GM18951 (cell line): Measurements from ENCODE around the gene DDOST.

Experiments used
- POLR2A ChIP-seq: IDR thresholded peaks from 4 replicates; pipeline ENCODE4 v1.6.1; 2011; ENCODE audit warnings: mild to moderate bottlenecking; ENCODE audit not compliant: insufficient read length, insufficient read depth; ENCODE audit errors: extremely low read depth
- in situ Hi-C: fragments of 300-500 bp; cut with MboI; formaldehyde crosslinking; loops from one replicate; pipeline ENCODE4 v1.12.0; 2022; ENCODE audit warnings: low sequenced_read_pairs, mixed read lengths, inconsistent platforms; ENCODE audit not compliant: unreplicated experiment

Gene DDOST

GRCh38 chr1:20661207-20662109, at the start of gene DDOST:
DDOST (minus strand) TSS chr1:20661369; CDS start chr1:20661350, 19 bp downstream.
- in situ Hi-C loops = no loop called here
- peak; percentile 86 for TF ChIP-seq POLR2A

GRCh38 chr1:20710469-20711284, 49.5 kb upstream of the DDOST start:
- TF ChIP-seq POLR2A = no peak
- in situ Hi-C loops = no loop called here

- in situ Hi-C loops = no loop called here
- TF ChIP-seq POLR2A = no peak
These were observed 48.7 kb upstream of the DDOST start for GRCh38 chr1:20709868-20710267.

GRCh38 chr1:20708891-20709290, 47.7 kb upstream of the DDOST start:
- no peak for TF ChIP-seq POLR2A
- in situ Hi-C loops = no loop called here

GRCh38 chr1:20708057-20708456, 46.9 kb upstream of the DDOST start:
- in situ Hi-C loops = no loop called here
- TF ChIP-seq POLR2A = no peak

GRCh38 chr1:20706841-20707240, 45.7 kb upstream of the DDOST start:
- in situ Hi-C loops = no loop called here
- TF ChIP-seq POLR2A = no peak

GRCh38 chr1:20705203-20705755, 44.1 kb upstream of the DDOST start:
- in situ Hi-C loops = no loop called here
- TF ChIP-seq POLR2A = no peak

- no peak for TF ChIP-seq POLR2A
- in situ Hi-C loops = loop anchor here (5.0 kb wide), 1 partner anchor 488 kb away; no protein-coding TSS in a partner anchor
These were observed 43.4 kb upstream of the DDOST start for GRCh38 chr1:20704390-20705202.

GRCh38 chr1:20703124-20703756, 42.1 kb upstream of the DDOST start:
- in situ Hi-C loops = loop anchor here (5.0 kb wide), 1 partner anchor 489 kb away; no protein-coding TSS in a partner anchor
- no peak for TF ChIP-seq POLR2A

- in situ Hi-C loops = loop anchor here (5.0 kb wide), 1 partner anchor 490 kb away; no protein-coding TSS in a partner anchor
These were observed 41.2 kb upstream of the DDOST start for GRCh38 chr1:20702416-20702815.

GRCh38 chr1:20701847-20702246, 40.7 kb upstream of the DDOST start:
- in situ Hi-C loops = loop anchor here (5.0 kb wide), 1 partner anchor 490 kb away; no protein-coding TSS in a partner anchor
- TF ChIP-seq POLR2A = no peak

More at GRCh38 chr1:20702416-20702815, 41.2 kb upstream of the DDOST start:
- no peak for TF ChIP-seq POLR2A

- no peak for TF ChIP-seq POLR2A
These were observed 40.3 kb upstream of the DDOST start for GRCh38 chr1:20701446-20701845.

More at GRCh38 chr1:20701446-20701845, 40.3 kb upstream of the DDOST start:
- in situ Hi-C loops = loop anchor here (5.0 kb wide), 1 partner anchor 491 kb away; no protein-coding TSS in a partner anchor
